ENCODE results near the gene PRG3.

DNA sequence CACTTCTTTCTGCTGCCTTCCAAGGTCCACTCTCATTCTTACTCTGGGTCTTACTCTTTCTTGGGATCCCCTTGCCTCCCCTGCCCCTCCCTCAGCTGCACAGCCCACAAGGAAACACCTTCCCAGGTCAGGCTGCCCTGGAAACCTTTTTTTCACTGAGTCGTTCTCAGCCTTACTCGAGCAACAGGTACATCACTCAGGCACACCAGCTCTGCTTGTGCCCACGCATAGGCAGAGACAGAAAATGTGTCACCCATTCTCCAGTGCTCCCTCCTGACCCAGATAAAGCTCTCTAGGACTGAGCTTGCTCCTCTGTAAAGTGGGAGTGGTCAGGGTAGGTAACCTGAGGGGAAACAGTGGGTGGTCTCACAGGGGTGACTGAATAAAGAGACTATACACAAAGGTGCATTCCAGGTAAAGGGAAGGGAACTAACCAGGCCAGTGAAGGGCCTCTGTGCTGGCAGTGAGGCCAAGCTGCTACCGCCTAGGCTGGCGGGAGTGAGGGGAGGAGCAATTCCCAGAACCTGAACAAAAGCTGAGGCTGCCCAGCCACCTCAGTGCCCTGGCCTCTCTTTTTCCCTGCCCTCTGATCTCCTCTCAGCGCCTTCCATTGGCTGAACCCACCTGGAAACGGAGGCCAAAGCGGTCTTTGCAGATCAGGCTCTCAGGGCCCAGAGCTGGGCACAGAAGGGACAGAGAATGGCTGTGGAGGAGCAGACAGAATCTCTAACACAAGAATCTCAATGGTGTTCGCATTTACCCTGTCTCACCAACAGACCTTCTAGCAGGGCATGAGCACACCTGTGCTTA, 15.9 kb downstream of the PRG3 start:
- TF ChIP-seq ZFP3 (CRISPR knock-in tag; IDR thresholded peaks at IDR 0.05), result no peak
- TF ChIP-seq ARNTL (CRISPR knock-in tag; IDR thresholded peaks at IDR 0.05; ENCODE audit: borderline replicate concordance, low read depth), result no peak
- no peak for TF ChIP-seq SNAI2 (CRISPR knock-in tag; IDR thresholded peaks at IDR 0.05)
- TF ChIP-seq OSR1 (CRISPR knock-in tag; IDR thresholded peaks at IDR 0.05), result no peak
- TF ChIP-seq, protein P1, sequence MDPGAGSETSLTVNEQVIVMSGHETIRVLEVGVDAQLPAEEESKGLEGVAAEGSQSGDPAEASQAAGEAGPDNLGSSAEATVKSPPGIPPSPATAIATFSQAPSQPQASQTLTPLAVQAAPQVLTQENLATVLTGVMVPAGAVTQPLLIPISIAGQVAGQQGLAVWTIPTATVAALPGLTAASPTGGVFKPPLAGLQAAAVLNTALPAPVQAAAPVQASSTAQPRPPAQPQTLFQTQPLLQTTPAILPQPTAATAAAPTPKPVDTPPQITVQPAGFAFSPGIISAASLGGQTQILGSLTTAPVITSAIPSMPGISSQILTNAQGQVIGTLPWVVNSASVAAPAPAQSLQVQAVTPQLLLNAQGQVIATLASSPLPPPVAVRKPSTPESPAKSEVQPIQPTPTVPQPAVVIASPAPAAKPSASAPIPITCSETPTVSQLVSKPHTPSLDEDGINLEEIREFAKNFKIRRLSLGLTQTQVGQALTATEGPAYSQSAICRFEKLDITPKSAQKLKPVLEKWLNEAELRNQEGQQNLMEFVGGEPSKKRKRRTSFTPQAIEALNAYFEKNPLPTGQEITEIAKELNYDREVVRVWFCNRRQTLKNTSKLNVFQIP (CRISPR knock-in tag; IDR thresholded peaks at IDR 0.05; ENCODE audit: borderline replicate concordance, low read depth), result no peak
- TF ChIP-seq TOX (CRISPR knock-in tag; IDR thresholded peaks at IDR 0.05; ENCODE audit: borderline replicate concordance), result no peak
- TF ChIP-seq, protein P2, sequence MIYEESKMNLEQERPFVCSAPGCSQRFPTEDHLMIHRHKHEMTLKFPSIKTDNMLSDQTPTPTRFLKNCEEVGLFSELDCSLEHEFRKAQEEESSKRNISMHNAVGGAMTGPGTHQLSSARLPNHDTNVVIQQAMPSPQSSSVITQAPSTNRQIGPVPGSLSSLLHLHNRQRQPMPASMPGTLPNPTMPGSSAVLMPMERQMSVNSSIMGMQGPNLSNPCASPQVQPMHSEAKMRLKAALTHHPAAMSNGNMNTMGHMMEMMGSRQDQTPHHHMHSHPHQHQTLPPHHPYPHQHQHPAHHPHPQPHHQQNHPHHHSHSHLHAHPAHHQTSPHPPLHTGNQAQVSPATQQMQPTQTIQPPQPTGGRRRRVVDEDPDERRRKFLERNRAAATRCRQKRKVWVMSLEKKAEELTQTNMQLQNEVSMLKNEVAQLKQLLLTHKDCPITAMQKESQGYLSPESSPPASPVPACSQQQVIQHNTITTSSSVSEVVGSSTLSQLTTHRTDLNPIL (CRISPR knock-in tag; IDR thresholded peaks at IDR 0.05; ENCODE audit: low read depth), result no peak
- no peak for TF ChIP-seq ZFP30 (CRISPR knock-in tag; IDR thresholded peaks at IDR 0.05)
- TF ChIP-seq RARB (CRISPR knock-in tag; IDR thresholded peaks at IDR 0.05), result no peak
- no peak for TF ChIP-seq ZNF8 (CRISPR knock-in tag; IDR thresholded peaks at IDR 0.05)
- no peak for TF ChIP-seq BACH2 (CRISPR knock-in tag; IDR thresholded peaks at IDR 0.05; ENCODE audit: borderline replicate concordance)

Measured in SK-N-SH treated with all-trans-retinoic acid at 6 μM for 48 hours (cell line).